Activated T-cell treated with anti-CD3 and anti-CD28 coated beads, Interleukin-2, amount 50 U/mL, for 72 hours (primary cell): ENCODE results near the gene TECR. TPM values are rescaled to one million over a fixed set of nuclear protein-coding genes. Genes with fewer than 3 reads are reported as not detected.
"Not testable (repeated sequence)": the region's sequence is repeated elsewhere in the genome, so short reads cannot be mapped to it uniquely, and the experiment has no call there.

ENCODE experiments used
- ATAC-seq, 2 donors: fragments of 150-1000 bp; cut with Tn5 transposase; replicated peaks in 1 of 2; 2 replicates each; pipeline ENCODE4 v1.10.0; 2021; ENCODE audit warnings: moderate library complexity in 2 of 2, mild to moderate bottlenecking in 1 of 2
- DNase-seq, 2 donors: peaks; one replicate each; pipeline ENCODE4 v3.0.0; 2021 to 2022; ENCODE audit warnings: mixed read lengths in 1 of 2
- H3K27ac Mint-ChIP-seq: one replicate; pipeline ENCODE4 v1.8.0; 2022; ENCODE audit warnings: mild to moderate bottlenecking, moderate library complexity, mixed read lengths
- H3K27me3 Mint-ChIP-seq: one replicate; pipeline ENCODE4 v1.8.0; 2022; ENCODE audit warnings: low read depth, mixed read lengths
- H3K36me3 Mint-ChIP-seq, 2 donors: one replicate each; pipeline ENCODE4 v1.8.0; 2022; ENCODE audit warnings: mixed read lengths in 2 of 2, mild to moderate bottlenecking in 1 of 2; ENCODE audit not compliant: insufficient read depth in 2 of 2
- H3K4me1 Mint-ChIP-seq: one replicate; pipeline ENCODE4 v1.8.0; 2022; ENCODE audit warnings: low read depth, mixed read lengths
- H3K4me3 Mint-ChIP-seq, 2 donors: one replicate each; pipeline ENCODE4 v1.8.0; 2022; ENCODE audit warnings: mild to moderate bottlenecking in 2 of 2, mixed read lengths in 2 of 2, moderate library complexity in 2 of 2
- H3K9me3 Mint-ChIP-seq, 2 donors: one replicate each; pipeline ENCODE4 v1.8.0; 2022; ENCODE audit warnings: mixed read lengths in 2 of 2
- total RNA-seq, 2 donors: library from RNA; stranded (reverse); gene quantifications; one replicate each; pipeline ENCODE4 v1.2.3, GENCODE V29; 2022

TECR gene
- total RNA-seq, 2 donors from 2014 or later = 105 to 106 TPM

DNA sequence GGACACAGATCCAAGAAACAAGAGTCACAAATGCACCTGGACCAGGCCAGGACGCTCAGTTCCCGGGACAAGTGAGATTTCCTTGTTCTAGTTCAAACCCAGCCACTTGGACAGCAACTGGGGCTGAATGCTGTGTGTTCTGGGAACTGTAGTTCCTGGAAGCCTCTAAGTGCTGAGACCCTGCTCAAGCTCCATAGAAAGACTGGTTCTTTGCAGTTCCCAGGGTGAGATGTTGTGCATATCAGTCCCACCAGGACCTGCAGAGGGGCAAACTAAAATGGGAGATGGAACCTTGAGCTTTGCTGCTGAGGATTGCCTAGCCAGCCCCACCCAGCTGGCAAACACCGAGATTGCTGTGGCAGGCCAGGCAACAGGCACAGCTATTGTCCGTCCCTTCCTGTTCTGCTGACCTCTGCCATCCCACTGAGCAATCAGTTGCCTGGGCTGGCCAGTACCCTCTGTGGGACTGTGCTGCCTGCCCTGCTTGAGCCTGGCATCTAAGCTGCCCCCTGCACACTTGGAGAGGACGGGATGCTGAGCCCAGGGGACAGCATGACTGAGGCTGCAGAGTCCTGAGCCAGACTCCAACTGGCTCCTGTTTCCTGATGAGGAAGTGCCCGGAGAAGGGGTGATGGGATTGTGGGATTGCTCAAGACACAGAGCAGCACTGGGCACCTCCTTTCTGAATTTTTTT lies 32.0 kb upstream of the TECR start:
- Mint-ChIP-seq H3K4me3 (no peak overlapping the region), H3K36me3 (peaks cover 0 to 3% of the 10 kb centered on the region in 2 donors), H3K27me3 (no peaks in the 10 kb centered on the region), H3K9me3 (no peaks in the 10 kb centered on the region), H3K4me1 (peaks cover 20% of the 10 kb centered on the region), H3K27ac (no peak overlapping the region)
- ATAC-seq (no peak), DNase-seq (no peak)

DNA sequence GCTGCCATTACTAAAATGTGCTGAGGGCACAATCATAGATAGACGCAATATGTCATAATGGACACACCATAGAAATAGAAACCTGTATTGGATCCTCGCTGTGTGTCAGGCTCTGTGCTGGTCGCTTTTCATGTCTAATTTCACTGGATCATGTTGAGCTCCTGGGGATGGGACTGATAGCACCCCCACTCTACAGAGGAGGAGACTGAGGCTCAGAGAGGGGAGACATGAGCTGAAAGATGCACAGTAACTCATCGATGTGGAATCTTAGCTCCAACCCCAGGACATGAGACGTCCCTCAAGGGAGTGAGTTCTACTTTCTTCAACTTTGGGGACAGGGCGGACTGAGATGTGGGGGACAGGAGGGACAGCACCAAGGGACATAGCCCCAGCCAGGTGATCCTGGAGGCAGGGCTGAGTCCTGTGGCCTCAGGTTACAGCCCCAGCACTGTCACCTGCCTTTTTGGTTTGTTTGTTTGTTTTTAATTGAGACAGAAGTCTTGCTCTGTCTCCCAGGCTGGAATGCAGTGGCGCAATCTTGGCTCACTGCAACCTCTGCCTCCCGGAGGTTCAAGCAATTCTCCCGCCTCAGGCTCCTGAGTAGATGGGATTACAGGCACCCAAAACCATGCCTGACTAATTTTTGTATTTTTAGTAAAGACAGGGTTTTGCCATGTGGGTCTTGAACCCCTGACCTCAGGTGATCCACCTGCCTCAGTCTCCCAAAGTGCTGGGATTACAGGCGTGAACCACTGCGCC lies 26.9 kb upstream of the TECR start:
- ATAC-seq (no peak), DNase-seq (no peak)
- H3K9me3 Mint-ChIP-seq = no peaks in the 10 kb centered on the region
- H3K27ac Mint-ChIP-seq = no peak overlapping the region
- no peaks in the 10 kb centered on the region for H3K27me3 Mint-ChIP-seq
- no peak overlapping the region for H3K4me3 Mint-ChIP-seq
- H3K4me1 Mint-ChIP-seq = peaks cover 35% of the 10 kb centered on the region
- no peaks in the 10 kb centered on the region for H3K36me3 Mint-ChIP-seq

DNA sequence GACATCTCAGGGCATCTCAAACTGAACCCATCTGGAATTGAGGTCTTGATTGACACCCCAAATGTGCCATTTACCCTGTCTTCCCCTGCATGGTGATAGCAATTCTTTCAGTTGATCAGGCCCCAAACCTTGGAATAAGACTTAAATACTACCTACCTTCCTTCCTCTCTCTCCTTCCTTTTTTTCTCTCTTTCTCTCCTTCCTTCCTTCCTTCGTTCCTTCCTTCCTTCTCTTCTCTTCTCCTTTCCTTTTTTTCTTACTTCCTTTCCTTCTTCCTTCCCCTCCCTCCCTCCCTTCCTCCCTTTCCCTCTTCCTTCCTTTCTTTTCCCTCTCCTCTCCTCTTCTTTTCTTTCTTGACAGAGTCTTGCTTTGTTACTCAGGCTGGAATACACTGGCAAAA lies 26.1 kb upstream of the TECR start:
- no peak overlapping the region for H3K27ac Mint-ChIP-seq
- DNase-seq = no peak
- no peaks in the 10 kb centered on the region for H3K36me3 Mint-ChIP-seq
- peaks cover 42% of the 10 kb centered on the region for H3K4me1 Mint-ChIP-seq
- H3K4me3 Mint-ChIP-seq = no peak overlapping the region
- no peaks in the 10 kb centered on the region for H3K27me3 Mint-ChIP-seq
- no peaks in the 10 kb centered on the region for H3K9me3 Mint-ChIP-seq
- ATAC-seq = no peak

DNA sequence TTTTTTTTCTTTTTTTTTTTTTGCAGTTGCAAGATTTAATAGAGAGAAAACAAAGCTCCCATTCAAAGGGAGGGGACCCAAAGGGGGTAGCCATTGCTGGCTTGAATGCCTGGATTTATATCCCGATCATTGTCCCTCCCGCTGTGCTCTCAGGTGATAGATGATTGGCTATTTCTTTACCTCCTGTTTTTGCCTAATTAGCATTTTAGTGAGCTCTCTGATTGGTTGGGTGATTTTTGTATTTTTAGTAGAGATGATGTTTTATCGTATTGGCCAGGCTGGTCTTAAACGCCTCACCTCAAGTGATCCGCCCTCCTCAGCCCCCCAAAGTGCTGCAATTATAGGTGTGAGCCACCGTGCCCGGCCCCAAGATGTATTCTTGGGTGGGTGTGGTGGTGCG lies 24.8 kb upstream of the TECR start:
- H3K4me1 Mint-ChIP-seq = peaks cover 49% of the 10 kb centered on the region
- not testable (repeated sequence) for H3K9me3 Mint-ChIP-seq, ATAC-seq

DNA sequence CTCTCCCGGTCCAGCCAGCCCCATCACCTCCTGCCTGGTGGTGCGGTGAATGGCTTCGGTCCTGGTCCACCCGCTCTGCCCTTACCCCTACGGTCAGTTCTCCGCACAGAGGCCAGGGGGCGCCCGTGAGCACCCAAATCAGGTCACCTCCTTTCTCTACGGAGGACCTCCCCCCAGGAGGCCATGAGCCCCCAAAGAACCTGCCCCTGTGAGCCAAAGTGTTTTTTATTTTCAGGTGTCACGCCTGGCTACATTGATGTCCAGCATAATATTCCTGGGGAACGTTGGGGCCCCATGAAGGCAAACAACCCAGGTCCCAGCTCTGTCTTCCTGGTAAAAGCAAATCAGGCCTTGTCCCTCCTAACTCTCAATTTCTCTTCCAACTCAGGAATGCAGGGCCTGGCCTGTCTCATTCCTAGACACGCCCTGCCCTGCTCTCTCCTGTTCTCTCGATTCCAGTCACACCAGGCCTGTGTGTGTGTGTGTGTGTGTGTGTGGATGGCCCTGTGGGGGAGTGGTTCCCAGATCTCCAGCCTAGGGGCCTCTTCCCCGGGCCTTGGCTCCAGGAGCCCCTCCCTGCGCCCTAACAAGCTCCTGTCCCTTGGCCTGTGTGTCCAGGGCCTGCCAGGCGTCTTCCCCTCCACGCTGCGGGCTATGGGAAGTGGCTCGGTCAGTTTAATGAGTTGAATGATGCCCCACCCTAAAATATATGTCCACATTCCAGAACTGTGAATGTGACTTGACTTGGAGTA lies 23.7 kb upstream of the TECR start:
- no peaks in the 10 kb centered on the region for H3K27me3 Mint-ChIP-seq
- ATAC-seq = peak; percentile 76 to 80
- peak overlapping the region; percentile 91 for H3K27ac Mint-ChIP-seq
- no peaks in the 10 kb centered on the region for H3K9me3 Mint-ChIP-seq
- peak overlapping the region; percentile 56 to 67 for H3K4me3 Mint-ChIP-seq
- DNase-seq = peak; percentile 82 to 89
- H3K36me3 Mint-ChIP-seq = no peaks in the 10 kb centered on the region
- H3K4me1 Mint-ChIP-seq = peaks cover 60% of the 10 kb centered on the region

More for the DNA sequence above, 24.8 kb upstream of the TECR start:
- not testable (repeated sequence) for H3K4me3 Mint-ChIP-seq, DNase-seq, H3K27me3 Mint-ChIP-seq, H3K36me3 Mint-ChIP-seq, H3K27ac Mint-ChIP-seq

DNA sequence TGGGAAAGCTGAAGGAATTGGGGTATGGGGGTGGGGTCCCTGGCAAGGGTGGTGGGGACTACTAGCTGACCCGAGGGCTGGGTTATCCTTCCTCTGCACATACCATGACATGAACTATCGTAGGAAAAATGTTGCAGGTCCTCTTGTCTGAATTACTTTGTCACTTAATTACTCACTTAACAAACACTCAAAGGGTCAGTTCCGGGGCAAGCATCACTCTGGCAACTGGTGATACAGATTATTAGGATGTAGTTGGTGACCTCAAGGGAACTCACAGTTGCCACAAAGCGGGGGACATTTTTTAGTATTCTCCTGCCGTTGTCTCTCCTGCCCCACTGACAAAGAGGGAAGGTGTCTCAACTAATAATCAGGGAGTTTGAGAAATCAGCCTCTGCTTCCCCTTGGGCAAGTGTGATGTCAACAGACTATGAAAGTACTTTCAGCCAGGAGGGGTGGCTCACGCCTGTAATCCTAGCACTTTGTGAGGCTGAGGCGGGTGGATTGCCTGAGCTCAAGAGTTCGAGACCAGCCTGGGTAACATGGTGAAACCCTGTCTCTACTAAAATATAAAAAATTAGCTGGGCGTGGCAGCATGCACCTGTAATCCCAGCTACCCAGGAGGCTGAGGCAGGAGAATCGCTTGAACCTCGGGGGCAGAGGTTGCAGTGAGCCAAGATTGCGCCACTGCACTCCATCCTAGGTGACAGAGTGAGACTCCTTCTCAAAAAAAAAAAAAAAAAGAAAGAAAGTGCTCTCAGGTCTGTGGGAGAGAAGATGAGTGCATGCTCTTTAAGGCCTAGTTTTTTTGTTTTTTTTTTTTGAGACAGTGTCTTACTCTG lies 21.5 kb upstream of the TECR start:
- Mint-ChIP-seq H3K27ac (peak overlapping the region; percentile 72), H3K36me3 (no peaks in the 10 kb centered on the region), H3K9me3 (no peaks in the 10 kb centered on the region), H3K4me1 (peaks cover 68% of the 10 kb centered on the region), H3K27me3 (no peaks in the 10 kb centered on the region), H3K4me3 (peak overlapping the region; percentile 63 to 64)
- ATAC-seq (no peak), DNase-seq (no peak)

DNA sequence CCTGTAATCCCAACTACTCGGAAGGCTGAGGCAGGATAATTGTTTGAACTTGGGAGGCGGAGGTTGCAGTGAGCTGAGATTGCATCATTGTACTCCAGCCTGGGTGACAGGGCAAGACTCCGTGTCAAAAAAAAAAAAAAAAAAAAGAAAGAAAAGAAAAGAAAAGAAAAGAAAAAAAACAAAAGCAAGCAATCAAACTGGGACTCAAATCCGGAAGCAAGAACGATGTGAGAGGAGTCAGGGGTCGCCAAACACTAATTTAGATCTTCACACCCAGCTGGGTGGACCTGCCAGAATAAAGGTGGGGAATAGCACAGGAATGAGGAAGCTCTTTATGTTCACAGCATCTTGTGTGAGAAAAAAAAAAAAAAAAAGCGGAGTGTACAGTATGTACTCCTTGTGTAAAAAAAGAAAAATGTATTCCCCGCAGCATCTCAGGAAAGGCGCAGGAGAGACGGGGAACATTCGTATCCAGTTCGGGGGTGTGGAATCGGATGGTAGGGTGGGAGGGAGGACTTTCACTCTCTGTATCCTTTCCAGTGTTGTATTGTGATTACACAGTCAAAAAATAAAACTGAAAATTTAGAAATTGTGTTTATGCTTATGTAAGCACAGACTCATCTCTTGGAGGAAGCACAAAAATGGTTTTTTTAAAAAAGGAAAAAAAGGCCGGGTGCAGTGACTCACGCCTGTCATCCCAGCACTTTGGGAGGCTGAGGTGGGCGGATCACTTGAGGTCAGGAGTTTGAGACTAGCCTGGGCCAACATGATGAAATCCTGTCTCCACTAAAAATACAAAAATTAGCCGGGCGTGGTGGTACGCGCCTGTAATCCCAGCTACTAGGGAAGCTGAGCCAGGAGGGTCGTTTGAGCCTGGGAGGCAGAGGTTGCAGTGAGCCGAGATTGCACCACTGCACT lies 18.8 kb upstream of the TECR start:
- DNase-seq = no peak
- no peaks in the 10 kb centered on the region for H3K27me3 Mint-ChIP-seq
- H3K4me1 Mint-ChIP-seq = peaks cover 75% of the 10 kb centered on the region
- ATAC-seq = no peak
- peak overlapping the region; percentile 37 to 68 for H3K4me3 Mint-ChIP-seq
- no peaks in the 10 kb centered on the region for H3K9me3 Mint-ChIP-seq
- H3K36me3 Mint-ChIP-seq = peaks cover 7 to 10% of the 10 kb centered on the region in 2 donors
- H3K27ac Mint-ChIP-seq = peak overlapping the region; percentile 92

DNA sequence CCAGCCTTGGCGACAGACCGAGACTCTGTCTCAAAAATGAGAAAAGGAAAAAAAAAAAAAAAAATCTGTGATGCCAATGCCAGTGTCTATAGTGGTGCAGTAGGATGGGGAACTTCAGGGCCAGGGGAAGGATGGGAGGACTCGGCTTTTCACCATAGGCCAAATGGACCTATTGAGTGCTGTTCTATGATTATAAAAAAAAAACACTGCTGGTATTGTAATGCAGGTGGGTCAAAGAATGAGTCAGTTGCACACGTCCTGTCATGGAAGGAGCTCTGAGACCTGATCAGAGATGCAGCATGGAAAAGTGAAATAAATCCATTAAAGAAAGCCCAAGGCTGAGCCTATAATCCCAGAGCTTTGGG lies 18.2 kb upstream of the TECR start:
- no peaks in the 10 kb centered on the region for H3K9me3 Mint-ChIP-seq
- peaks cover 9 to 15% of the 10 kb centered on the region in 2 donors for H3K36me3 Mint-ChIP-seq
- no peak for ATAC-seq
- peaks cover 75% of the 10 kb centered on the region for H3K4me1 Mint-ChIP-seq
- H3K4me3 Mint-ChIP-seq = peak overlapping the region in 1 of 2 donors; percentile 68
- no peak for DNase-seq
- no peaks in the 10 kb centered on the region for H3K27me3 Mint-ChIP-seq
- H3K27ac Mint-ChIP-seq = peak overlapping the region; percentile 92

DNA sequence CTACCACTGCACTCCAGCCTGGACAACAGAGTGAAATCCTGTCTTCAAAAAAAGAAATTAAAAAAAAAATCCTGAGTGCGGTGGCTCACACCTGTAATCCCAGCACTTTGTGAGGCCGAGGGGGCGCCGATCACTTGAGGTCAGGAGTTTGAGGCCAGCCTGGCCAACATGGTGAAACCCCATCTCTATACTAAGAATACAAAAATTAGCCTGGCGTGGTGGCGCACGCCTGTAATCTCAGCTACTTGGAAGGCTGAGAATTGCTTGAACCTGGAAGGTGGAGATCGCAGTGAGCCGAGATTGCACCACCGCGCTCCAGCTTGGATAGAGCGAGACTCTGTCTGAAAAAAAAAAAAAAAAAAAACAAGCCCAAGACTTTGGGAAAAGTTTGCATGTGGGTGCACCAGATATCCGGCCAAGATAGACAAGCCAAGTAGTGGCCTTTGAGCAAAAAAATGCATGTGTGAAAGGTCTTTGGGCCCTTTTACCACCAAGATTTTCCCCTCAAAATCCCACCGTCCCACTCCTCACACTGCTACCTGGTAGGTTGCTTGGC lies 16.9 kb upstream of the TECR start:
- ATAC-seq = no peak
- H3K27ac Mint-ChIP-seq = no peak overlapping the region
- H3K9me3 Mint-ChIP-seq = no peaks in the 10 kb centered on the region

DNA sequence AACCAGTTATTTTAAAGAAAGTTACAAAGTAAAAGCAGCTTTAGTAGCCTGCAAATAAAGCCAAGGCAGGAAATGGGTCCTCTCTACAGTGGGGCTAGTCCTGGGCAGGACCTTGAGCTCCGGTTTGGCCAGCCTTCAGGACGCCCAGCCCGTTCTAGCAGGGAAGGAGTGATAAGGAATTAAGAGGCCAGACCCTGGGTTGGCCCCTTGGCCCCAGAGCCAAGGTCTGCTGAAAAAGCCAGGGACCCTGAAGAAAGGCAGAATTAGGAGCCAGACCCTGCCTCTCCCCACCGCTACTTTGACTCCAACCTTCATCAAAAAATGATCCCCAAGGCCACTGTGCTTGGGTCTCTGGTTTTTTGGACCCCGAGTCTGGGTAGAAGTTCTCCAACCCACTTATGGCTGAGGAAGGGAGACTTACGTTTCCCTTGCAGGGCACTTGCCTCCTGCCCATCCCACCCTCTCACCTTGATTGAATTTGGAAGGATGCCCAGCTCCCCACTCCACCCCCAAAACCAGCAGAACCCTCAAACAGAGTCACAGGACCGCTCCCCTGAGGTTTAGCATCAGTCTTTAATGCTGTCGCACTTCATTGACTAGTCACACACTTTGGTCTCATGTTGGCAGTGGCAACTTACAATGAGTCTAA lies 15.1 kb upstream of the TECR start:
- Mint-ChIP-seq H3K27ac (peak overlapping the region; percentile 99), H3K27me3 (no peaks in the 10 kb centered on the region), H3K4me1 (peaks cover 66% of the 10 kb centered on the region), H3K9me3 (no peaks in the 10 kb centered on the region), H3K4me3 (peak overlapping the region; percentile 88 to 89), H3K36me3 (peaks cover 22 to 30% of the 10 kb centered on the region in 2 donors)
- ATAC-seq = no peak
- DNase-seq = no peak

More for the DNA sequence above, 16.9 kb upstream of the TECR start:
- H3K36me3 Mint-ChIP-seq = peaks cover 19 to 27% of the 10 kb centered on the region in 2 donors
- no peak overlapping the region for H3K4me3 Mint-ChIP-seq
- H3K27me3 Mint-ChIP-seq = no peaks in the 10 kb centered on the region
- H3K4me1 Mint-ChIP-seq = peaks cover 70% of the 10 kb centered on the region
- no peak for DNase-seq

DNA sequence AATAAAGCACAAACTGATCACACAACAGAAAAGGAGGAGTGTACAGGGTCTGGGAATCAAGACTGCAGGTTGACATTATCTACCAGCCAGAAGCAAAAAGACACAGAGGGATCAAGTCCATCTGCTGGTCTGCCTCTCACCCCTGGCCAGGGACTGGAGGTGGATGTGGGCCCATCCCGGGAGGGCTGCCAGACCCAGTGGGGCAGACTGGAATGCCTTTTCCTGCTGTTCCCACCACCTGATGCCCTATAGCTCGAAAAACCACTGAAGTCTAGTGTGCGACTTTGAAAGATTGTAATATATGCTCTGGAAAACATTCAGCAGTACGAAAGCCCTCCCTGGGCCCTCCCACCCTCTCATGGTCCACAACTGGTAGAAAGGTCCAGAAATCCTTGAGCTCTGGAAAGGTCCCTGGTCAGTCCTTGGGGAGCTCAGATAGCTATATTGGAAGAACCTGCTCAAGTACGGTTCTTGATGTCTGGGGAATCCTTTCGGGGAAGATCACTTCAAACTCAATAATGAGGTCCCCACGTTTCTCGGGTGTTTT lies 13.8 kb upstream of the TECR start:
- DNase-seq (no peak), ATAC-seq (no peak)
- Mint-ChIP-seq H3K27ac (peak overlapping the region; percentile 99), H3K27me3 (no peaks in the 10 kb centered on the region), H3K36me3 (peaks cover 22 to 30% of the 10 kb centered on the region in 2 donors), H3K4me3 (peak overlapping the region; percentile 88 to 89), H3K9me3 (no peaks in the 10 kb centered on the region), H3K4me1 (peaks cover 66% of the 10 kb centered on the region)
